ENCODE measurements around the gene CHMP6.

- TF ChIP-seq CTCF (IDR thresholded peaks at IDR 0.05; ENCODE audit: low read depth, low read length) (no peak), POLR2A (IDR thresholded peaks at IDR 0.05; ENCODE audit: extremely low read depth, insufficient read length) (no peak)
Measured at GRCh38 chr17:81009136-81009535, 17.5 kb downstream of the CHMP6 start.

Measured in NB4 (cell line).